ENCODE data around the gene LY6G5C.

LY6G5C gene

DNA sequence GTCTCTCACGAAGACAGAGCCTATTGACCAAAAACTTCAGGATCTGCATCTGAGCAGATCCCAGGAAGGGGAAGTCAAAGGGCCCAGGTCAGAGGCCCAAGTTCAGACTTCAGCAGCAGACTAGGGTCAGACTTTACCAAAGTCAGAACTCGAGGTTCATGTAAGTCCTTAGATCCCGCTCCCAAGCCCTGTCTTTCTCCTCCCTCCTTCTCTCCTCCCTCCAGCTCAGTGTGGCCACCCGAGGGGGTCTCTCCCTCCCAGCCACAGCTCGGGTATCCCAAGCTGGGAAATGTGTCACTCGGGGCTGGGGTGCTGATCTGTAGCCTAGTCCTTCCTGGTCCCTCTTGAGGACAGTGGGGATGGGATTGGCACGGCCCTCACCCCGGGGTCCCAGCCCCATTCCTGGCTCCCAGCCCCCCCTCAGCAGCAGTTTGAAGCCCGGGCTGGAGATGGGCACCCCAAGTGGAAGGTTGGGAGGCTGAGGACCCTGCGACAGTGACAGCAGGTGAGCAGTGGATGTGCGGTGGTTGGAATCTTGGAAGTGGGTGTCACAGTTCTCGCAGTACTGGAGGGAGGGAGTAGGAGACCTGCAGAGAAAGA, 18.6 kb downstream of the LY6G5C start:
- no peak for DNase-seq (ENCODE audit: low read depth)

DNA sequence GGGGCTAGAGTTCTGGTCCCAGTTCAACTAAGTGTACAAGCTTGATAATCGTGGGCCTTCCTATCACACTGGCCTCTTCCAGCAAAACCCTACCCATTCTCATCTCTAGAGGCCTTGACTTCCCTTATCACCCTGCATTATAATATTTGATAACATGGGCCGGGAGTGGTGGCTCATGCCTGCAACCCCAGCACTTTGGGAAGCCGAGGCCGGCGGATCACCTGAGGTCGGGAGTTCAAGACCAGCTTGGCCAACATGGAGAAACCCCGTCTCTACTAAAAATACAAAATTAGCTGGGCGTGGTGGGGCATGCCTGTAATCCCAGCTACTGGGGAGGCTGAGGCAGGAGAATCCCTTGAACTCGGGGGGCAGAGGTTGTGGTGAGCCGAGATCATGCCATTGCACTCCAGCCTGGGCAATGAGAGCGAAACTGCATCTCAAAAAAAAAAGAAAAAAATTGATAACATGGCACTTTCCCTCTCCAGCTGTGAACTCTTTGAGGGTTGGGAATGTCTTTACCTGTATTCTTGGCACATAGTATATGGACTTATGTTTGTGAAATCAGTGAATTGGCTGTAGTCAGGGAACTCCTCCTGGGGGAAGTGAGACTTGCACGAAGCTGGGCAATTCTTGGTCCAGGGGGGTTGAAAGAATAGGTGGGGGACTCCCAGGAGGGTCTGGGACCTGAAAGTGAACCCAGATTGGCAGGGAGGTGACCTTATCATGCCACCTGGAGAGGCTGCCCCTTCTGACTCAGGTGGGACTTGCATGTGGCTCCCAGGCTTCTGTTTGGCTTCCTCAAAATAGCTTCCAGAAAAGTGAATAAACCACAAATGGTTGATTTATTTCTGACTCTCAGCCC, 19.4 kb downstream of the LY6G5C start:
- DNase-seq (ENCODE audit: low read depth), result no peak

DNA sequence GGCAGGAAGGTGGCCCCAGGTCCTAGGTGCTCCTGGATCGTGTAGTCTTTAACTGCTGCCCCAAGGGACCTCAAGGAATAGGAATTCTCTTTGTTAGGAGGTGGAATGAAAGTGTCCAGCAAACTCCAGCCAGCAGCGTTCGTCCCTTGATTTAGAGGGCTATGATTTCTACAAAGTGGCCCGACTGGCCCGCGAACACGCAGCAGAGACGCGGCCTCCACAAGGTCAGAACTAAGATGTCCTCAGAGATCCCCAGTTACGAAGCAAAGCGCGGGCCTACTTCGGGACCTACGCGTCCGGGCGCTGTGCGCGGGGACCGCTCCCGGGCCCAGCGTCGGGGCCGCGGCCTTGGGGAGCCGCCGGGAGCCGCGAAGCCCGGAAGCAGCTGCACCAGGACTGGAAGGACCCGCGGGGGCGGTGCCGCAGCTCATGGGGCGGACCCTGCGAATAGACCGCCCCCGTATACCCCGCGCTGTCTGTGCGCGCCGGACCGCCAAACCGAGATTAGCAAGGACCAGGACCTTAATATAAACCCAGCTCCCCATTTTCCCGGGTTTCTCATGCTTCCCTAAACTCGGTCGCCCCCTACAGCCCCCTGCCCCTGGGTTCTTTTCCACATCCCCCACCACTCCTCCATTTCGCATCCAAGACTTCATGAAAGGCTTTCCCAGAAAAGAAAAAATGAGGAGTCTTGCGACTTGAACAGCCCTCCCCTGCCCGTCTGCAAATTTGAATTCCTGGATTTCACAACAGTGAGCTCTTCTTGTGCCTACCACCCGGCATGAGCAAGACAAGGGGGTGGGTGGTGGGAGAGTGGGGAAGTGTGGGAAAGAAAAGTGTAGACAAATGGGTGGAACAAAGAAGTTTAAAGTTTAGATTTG, 20.2 kb downstream of the LY6G5C start, which contains the start of gene C6orf47:
Gene C6orf47, minus strand, starts transcription at position 398 of the 881 bp plus-strand sequence. CDS start 831 bp downstream, outside the sequence.
- peak; percentile 84 for DNase-seq (ENCODE audit: low read depth)

DNA sequence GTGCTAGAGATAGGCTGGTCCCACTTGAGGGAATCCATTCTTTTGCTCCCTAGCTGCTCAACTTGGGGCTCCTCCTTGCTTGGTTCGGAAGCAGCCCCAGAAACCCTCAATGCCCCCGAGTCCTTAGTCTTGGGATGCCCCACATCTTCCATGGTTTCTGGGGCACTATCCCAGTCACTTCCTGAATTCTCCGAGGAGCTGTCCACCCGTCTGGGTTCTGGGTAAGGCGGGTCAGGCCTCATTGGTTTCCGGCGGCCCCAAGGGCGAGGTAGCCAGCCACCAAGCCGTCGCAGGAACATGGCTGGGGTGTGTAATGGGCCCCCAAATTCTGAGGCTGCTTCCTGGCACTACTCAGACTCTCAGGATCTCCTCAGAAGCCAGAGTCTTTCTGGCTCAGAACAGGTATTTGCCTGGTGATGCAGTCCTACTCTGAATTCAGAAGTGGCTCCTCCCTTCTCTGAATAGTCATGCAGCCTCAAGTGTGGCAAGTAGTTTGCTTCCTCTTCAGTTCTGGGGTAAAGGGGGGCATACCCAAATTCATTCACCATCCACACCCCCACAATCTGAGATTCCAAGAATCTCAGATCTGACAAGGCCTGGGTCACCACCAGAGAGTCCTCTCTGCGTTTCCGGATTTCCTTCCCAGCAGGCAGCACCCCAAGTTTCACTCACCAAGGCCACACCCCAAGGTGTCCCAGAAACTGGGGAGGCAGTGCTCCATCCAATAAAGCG, 21.1 kb downstream of the LY6G5C start:
- DNase-seq (ENCODE audit: low read depth), result peak; percentile 53

DNA sequence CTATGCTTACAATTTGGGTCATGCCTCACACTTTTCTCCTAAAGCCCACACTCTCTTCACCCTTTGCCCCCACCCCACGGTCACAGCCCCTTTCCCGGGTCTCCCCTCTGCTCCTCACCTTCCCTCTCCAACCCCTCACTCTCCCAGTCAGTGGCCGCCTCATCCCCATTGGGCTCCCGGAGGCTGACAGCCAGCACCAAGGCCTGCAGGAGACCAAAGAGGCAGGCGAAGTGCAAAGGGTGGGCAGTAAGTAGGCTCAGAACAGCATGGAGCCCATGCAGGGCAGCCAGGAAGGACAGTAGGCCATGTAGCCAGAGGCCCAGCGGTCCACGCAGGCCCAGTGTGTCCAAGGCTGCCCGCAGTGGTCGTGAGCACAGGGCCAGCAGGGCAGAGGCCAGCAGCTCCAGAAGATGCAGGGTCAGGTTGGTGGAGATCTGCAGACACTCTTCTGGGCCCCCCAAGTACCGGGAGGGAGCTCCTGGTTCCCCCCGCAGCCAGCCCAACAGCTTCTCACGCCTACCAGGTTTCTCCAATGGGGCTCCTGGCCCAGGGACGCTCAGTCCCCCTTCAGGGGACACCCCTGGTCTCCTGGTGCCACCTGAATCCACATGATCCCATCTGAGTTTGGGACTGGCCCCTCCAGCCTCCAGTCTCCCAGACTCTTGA, 21.8 kb downstream of the LY6G5C start:
- no peak for DNase-seq (ENCODE audit: low read depth)

DNA sequence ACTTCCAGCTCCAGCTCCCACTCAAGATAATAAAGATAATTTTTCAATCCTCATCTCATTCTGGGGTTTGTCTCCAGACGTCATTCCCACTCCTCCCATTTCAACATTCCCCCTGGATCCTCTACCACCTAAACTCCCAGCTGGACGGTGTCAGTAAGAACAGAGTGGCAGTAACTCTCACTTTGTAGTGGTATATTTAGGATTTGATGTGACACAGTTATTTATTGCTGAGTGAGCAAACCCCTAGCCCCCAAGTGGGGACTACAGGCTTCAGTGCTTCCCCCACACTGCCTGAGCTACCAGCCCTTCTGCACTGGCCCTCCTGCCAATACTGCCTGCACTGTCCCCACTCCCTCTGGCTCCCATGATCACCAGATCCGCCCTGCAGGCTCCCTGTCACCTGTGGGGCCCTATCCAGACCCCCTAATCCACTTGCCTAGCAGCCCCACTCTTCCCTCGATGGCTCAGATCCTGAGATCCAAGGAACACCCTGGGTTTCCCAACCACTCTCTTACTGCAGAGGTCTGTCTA, 22.6 kb downstream of the LY6G5C start:
- no peak for DNase-seq (ENCODE audit: low read depth)

DNA sequence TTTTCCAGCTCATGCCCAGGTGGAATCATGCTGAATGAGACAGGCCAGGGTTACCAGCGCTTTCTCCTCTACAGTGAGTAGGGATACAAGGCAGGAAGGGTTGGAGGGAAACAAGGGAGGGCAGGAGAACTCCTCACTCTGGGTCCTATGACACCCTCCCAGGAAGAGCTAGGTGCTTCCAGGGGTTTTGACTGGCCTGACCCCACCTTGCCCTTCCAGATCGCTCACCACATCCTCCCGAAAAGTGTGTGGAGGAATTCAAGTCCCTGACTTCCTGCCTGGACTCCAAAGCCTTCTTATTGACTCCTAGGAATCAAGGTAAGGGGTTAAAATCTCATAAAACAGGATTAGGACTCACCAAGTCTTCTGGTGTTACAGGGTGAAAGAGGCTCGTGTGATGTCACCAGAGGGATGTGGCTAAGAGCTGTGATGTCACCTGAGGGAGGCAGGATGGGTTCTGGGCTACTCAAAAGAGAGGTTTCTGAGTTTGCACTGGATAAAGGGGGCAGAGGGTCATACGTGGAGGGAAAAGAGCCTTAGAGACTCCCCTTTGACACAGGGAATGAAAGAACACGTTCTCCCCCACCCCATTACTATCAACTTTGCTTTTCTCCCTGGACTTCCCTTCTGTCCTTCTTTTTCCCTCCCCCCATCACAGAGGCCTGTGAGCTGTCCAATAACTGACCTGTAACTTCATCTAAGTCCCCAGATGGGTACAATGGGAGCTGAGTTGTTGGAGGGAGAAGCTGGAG, 23.3 kb downstream of the LY6G5C start:
- DNase-seq (ENCODE audit: low read depth), result no peak

DNA sequence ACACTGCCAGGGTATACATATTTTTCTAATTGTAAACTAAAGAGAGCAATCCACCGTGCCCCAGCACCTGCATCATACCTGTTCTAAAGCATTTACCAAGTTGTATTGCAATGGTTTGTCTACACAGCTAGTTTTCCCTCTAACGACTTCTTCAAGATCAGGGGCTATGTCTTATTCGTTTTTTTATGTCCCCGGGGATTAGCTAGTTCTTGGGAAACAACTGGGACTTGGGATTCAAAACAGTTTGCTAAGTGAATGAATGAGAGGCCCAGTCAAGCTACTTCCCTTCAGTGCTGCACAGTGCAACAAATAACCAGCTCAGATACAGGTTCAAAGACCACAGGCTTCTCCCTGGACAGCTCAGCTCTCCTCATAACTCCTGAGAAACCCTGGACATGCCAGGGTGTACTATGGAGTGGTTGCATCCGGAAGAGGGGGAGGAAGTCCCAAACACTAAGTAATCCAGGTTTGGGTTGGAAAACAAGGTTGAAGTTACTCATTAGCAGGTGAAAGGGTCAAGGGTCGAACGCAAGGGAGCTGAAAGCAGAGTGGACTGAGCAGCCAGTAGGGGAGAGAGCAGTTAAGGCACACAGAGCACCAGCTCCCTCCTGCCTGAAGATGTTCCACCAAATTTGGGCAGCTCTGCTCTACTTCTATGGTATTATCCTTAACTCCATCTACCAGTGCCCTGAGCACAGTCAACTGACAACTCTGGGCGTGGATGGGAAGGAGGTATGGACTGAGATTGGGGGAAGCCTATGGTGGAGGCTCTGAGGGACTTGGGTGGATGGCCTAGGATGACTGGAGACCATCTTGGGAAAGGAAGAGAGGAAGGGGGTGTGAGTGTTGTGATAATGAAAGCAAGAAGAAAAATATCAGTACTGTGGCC, 25.3 kb downstream of the LY6G5C start, which contains the start of gene APOM:
Gene APOM, plus strand, starts transcription at position 546 of the 889 bp plus-strand sequence. Its CDS starts 73 bp downstream, at position 619.
- DNase-seq (ENCODE audit: low read depth), result no peak

DNA sequence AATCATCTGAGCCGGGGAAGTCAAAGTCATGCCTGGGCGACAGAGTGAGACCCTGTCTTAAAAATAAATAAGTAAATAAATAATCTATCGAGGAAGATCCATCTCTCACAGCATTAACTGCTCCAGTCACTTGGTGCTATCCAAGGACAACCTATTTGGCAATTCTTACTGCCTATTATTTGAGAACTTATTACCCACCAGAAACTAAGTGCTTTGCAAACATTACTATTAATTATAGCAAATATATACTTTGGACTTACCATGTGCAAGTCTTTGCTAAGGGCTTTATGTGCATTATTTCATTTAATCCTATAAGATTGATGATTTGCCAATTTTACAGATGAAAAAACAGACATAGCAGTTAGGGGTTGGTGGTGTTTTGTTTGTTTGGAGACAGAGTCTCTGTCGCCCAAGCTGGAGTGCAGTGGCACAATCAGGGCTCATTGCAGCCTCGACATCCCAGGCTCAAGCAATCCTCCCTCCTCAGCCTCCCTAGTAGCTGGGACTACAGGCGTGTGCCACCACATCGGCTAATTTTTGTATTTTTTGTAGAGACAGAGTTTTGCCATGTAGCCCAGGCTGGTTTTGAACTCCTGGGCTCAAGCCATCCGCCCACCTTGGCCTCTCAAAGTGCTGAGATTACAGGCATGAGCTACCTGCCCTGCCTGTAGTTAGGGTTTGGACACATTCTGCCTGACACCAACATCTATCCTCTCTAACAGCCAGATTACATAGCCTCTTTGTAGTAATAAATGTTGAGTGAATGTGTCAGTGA, 26.1 kb downstream of the LY6G5C start:
- no peak for DNase-seq (ENCODE audit: low read depth)

DNA sequence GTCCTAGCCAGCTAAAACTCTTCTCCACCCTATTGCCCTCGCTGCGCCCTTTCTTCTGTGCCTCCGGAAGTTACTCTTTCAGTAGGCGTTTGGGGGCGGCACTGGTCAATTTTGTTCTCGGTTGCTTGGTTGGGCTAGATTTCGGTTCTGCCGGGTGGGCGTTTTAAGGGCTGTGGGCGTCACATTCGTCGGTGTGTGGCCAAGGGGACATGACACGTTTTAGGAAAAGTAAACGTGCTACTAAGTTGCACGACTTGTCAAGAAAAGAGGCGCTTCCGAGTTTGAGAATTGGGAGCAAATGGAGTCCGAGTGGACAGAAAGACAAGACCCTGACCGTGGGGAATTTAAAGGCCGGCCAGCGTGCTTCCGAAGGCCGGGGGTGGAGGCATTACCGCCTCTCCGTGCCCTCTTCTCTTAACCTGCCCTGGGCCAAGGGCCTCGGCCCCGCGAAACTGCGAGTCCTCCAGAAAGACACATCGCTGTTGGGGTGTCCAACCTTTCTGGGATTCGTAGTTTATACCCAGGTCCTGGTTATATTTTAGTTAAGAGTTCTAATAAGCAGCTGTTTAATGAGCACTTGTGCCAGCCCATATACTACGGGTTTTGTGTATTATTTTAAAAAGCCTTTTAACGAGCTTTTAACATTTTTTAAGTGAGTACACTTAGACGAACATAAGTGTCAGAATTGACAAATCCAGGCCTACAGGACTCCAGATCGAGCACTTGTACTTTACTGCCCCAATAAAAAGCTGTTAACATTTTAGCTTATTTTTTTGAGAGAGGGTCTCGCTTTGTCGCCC, 27.7 kb downstream of the LY6G5C start:
- peak; percentile 92 for DNase-seq (ENCODE audit: low read depth)

DNA sequence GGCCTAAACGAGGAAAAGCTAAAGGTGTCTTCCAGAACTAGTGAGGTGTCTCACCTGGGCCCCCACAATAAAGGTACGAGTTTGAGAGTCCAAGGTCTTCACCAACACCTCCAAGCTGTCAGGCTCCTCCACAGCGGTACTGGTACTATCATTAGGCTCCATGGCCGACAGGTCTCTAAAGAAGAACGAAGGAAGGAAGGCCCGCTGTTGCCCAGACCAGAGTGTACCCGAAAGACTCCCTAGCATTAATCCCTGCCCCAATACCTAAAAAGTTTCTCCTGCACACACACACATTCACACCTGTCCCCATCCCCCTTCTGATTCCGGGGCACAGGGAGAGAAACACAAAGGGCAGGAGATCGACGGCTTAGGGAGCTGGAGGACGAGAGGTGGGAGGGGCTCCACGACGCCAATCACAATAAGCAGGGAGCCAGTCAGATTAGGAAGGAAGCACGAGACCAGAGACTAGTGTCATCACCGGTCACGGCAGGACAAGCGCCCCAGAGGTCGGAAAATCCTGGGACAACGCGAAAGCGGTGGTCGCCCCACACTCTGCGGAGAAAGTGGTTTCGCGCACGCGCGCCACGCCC, 29.2 kb downstream of the LY6G5C start:
- DNase-seq (ENCODE audit: low read depth), result peak; percentile 89

DNA sequence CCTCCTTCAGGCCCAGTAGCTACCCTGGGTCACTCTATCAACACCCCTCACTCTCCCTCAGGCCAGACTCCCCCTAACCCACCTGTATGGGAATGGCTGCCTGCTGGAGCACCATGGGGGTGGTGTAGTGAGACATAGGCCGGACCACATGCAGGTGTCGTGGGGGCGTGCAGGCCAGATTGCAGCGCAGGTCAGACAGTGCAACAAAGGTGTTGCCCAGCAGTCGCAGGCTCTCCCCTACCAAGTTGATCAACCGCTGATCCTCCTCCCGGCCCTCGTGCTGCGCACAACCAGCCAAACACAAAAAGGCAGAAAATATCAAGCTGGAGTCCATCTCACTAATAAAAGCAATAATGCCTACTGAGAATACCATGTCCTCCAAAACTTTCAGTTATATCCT, 35.5 kb downstream of the LY6G5C start:
- DNase-seq (ENCODE audit: low read depth), result no peak

DNA sequence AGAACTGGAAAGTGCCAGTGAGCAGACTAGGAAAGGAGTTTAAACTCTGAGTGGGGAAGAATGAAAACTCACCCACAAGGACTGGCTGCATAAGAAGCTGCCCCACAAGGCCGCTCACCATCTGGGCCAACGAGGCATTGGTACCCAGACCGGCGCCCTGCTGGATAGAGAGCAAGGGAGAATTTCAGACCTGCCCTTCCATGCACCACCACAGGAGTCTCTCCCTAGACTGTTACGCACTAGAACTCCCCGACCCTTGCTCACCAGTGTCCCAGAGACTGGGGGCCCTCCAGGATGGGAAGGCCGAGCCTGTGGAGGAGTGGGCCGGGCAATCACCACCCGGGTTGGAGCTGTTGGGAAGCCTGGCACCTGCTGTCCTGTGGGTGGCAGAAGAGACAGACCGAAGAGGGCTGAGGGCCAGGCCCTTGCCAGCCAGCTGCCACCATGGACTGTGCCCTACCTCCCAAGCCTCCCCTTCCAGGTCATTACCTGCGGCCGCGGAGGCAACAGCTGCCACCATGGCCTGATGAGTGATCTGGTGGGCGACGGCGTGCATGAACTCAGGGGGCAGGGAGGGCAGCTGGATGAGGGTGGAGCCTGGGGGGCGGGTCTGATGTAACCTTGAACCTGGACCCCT, 36.9 kb downstream of the LY6G5C start:
- no peak for DNase-seq (ENCODE audit: low read depth)

DNA sequence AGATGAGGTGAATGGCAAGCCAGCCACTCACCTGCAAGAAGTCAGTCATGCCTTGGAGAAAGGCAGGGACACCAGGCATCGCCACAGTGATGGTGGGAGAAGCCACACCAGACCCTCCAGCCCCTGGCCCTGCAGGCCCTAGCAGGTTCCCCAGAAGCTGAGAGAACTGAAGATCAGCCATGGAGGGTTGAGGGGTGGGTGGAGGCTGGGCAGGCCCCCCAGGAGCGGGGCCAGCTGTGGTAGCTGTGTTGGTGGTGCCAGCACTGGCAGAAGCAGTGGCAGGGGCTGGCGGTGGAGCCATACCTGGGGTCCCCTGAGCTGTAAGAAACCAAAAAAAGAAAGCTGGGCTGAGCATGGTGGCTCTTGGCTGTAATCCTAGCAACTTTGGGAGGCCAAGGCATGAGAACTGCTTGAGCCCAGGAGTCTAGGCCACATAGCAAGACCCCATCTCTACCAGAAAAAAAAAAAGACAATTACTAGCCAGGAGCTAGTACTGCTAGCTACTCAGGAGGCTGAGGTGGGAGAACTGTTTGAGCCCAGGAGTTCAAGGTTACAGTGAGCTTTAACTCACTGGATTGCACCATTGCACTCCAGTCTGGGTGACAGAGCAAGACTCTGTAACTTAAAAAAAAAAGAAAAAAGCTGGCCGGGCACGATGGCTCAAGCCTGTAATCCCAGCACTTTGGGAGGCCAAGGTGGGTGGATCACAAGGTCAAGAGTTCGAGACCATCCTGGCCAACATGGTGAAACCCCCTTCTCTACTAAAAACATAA, 37.9 kb downstream of the LY6G5C start:
- no peak for DNase-seq (ENCODE audit: low read depth)

DNA sequence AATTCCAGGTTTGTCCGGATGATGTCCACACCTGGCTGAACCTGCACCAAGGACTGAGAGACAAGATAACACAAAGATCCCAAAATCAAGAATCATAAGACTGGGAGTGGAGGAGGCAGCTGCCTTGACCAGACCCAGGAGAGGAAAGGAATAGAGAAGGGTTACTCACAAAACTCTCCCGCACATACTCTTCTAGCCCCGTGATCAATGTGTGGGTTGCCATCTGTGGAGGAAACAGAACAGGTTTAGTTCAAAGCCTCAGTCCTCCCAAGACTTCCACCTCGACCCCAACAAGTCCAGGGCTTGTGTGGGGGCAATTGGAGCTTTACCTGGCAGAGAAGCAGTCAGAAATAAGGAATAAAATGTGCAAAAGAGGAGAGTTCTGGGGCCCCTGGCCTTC, 39.5 kb downstream of the LY6G5C start:
- DNase-seq (ENCODE audit: low read depth), result no peak

DNA sequence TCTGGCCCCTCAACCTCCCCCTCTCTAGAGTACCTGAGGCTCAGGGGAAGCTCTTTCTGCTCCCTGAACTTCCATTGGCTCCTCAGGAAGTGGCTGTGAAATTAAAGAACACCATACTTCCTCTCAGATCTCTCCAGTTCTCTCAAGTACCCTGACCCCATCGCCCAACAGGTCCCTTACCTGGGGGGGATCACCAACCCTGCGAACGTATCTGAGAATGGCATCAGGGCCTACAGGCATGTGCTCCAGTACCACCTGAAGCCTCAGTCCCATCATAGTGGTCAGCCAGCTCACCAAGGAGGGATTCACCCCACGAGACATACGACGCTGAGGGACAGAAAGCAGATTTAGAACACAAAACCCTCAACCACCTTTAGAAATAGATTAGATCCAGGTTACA, 40.3 kb downstream of the LY6G5C start:
- no peak for DNase-seq (ENCODE audit: low read depth)
